Spleen (tissue), 7 donors: ENCODE data around the gene SLC25A15.

Experiments
- POLR2AphosphoS5 ChIP-seq, 3 donors: sonication (generic); formaldehyde crosslinking; IDR thresholded peaks; one replicate each; pipeline ENCODE4 v1.5.1; 2017; ENCODE audit warnings: antibody characterized with exemption in 3 of 3
- TF ChIP-seq, protein P1 (sequence below), 11 experiments: fragments of 200-600 bp in 7 of 11; fragments of 450-650 bp in 4 of 11; sonication (generic) in 4 of 11; IDR thresholded peaks in 8 of 11; conservative IDR thresholded peaks in 3 of 11; 1 replicate in 7 of 11; 2 replicates in 4 of 11; pipeline versions ENCODE4 v1.4.0 to v1.8.0; 2016 to 2021; ENCODE audit warnings: antibody characterized with exemption in 11 of 11, inconsistent platforms in 4 of 11, mild to moderate bottlenecking in 1 of 11
- donor health status: DM: no; HTN: no; CAD: no; lungs with moderate emphysema.
- donor health status: DM: no; HTN: no; CAD: no.
- donor health status: DM: no; HTN: no; CAD: no.

DNA sequence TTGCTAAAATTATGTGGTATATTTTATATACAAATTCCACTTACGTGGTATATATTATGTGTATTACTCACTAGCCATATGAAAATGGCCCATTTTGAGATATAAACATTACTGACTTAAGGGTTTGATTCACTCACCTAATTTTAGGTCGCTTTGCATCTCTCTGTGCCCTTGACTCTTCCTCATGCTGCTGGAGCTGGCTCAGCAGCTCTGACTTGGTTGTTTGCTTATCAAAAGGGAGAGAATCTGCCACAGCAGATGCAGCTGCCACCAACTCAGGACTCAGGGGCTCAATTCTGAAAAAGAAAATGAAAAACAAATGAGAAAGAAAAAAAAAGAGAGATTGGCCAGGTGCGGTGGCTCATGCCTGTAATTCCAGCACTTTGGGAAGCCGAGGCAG, 30.6 kb upstream of the SLC25A15 start:
- TF ChIP-seq, protein P1, sequence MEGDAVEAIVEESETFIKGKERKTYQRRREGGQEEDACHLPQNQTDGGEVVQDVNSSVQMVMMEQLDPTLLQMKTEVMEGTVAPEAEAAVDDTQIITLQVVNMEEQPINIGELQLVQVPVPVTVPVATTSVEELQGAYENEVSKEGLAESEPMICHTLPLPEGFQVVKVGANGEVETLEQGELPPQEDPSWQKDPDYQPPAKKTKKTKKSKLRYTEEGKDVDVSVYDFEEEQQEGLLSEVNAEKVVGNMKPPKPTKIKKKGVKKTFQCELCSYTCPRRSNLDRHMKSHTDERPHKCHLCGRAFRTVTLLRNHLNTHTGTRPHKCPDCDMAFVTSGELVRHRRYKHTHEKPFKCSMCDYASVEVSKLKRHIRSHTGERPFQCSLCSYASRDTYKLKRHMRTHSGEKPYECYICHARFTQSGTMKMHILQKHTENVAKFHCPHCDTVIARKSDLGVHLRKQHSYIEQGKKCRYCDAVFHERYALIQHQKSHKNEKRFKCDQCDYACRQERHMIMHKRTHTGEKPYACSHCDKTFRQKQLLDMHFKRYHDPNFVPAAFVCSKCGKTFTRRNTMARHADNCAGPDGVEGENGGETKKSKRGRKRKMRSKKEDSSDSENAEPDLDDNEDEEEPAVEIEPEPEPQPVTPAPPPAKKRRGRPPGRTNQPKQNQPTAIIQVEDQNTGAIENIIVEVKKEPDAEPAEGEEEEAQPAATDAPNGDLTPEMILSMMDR (IDR thresholded peaks at IDR 0.05 in 8 of 11, conservative IDR thresholded peaks at IDR 0.05 in 3 of 11), result no peak
- no peak for TF ChIP-seq POLR2AphosphoS5 (IDR thresholded peaks at IDR 0.05)
